Esophagus squamous epithelium (tissue), 4 donors: ENCODE measurements around the gene TAF3.

ENCODE experiments used
- CTCF ChIP-seq, 6 experiments: fragments of 450-650 bp in 4 of 6; fragments of 200-600 bp in 2 of 6; sonication (generic) in 2 of 6; IDR thresholded peaks; one replicate each; pipeline ENCODE4 v1.5.1; 2016 to 2019; ENCODE audit warnings: antibody characterized with exemption in 6 of 6, mild to moderate bottlenecking in 4 of 6, moderate library complexity in 4 of 6
- POLR2A ChIP-seq, 4 donors: fragments of 450-650 bp; IDR thresholded peaks; one replicate each; pipeline ENCODE4 v1.6.1; 2017; ENCODE audit warnings: antibody characterized with exemption in 4 of 4, mild to moderate bottlenecking in 4 of 4, moderate library complexity in 3 of 4

GRCh38 chr10:8035006-8035640, 216.8 kb downstream of the TAF3 start:
- TF ChIP-seq POLR2A (IDR thresholded peaks at IDR 0.05) (no peak), CTCF (IDR thresholded peaks at IDR 0.05) (no peak)
